Activated naive CD8-positive, alpha-beta T cell treated with anti-CD3 and anti-CD28 coated beads for 36 hours (primary cell): ENCODE measurements around the gene ANKRD9. TPM values are rescaled to one million over a fixed set of nuclear protein-coding genes. Genes with fewer than 3 reads are reported as not detected.

ENCODE experiments used
- DNase-seq: peaks from one replicate; pipeline ENCODE4 v3.0.0; 2021
- H3K27ac Mint-ChIP-seq: one replicate; pipeline ENCODE4 v1.8.0; 2022; ENCODE audit warnings: mild to moderate bottlenecking, moderate library complexity, mixed read lengths
- H3K27me3 Mint-ChIP-seq: one replicate; pipeline ENCODE4 v1.8.0; 2022; ENCODE audit warnings: mild to moderate bottlenecking, mixed read lengths
- H3K36me3 Mint-ChIP-seq: one replicate; pipeline ENCODE4 v1.8.0; 2021; ENCODE audit warnings: mild to moderate bottlenecking, mixed read lengths
- H3K4me1 Mint-ChIP-seq: one replicate; pipeline ENCODE4 v1.8.0; 2021; ENCODE audit warnings: mixed read lengths
- H3K4me3 Mint-ChIP-seq: one replicate; pipeline ENCODE4 v1.8.0; 2022; ENCODE audit warnings: mild to moderate bottlenecking, moderate library complexity, mixed read lengths
- H3K9me3 Mint-ChIP-seq: one replicate; pipeline ENCODE4 v1.8.0; 2022; ENCODE audit warnings: mixed read lengths
- total RNA-seq, 2 experiments: library from RNA; stranded (reverse); gene quantifications; one replicate each; pipeline ENCODE4 v1.2.3, GENCODE V29; 2021

The ANKRD9 gene
- total RNA-seq, 2 experiments from 2014 or later, result 10.7 to 10.9 TPM

- no peak for DNase-seq
- H3K9me3 Mint-ChIP-seq, result no peaks in the 10 kb centered on the region
- no peak overlapping the region for H3K27ac Mint-ChIP-seq
- H3K36me3 Mint-ChIP-seq, result peaks cover 5% of the 10 kb centered on the region
- H3K4me3 Mint-ChIP-seq, result peak overlapping the region; percentile 74
- H3K27me3 Mint-ChIP-seq, result no peaks in the 10 kb centered on the region
- H3K4me1 Mint-ChIP-seq, result peaks cover 14% of the 10 kb centered on the region
These were observed 1.2 kb downstream of the ANKRD9 start for GRCh38 chr14:102508410-102508773.

DNA sequence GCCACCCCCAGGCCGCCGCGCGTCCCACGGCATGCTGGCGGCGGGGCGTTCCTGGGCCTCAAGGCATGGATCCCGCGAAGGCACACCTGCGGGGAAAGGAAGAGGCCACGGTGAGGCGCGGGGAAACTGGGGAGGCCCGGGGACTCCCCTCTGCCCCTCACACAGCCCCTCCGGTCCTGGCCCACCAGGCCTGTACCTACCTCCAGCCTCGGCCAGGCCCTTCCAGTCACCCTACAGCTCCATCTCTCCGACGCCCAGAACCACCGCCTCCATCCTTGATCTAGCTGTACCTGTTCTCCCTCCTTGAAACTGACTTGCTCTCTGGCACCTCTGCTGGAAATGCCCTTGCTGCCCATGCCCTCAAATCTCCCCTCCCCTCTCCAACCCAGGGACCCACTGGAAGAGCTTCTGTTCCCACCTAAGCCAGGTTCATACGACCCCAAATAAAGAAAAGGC, 1.7 kb downstream of the ANKRD9 start:
- Mint-ChIP-seq H3K4me1 (peaks cover 14% of the 10 kb centered on the region), H3K27ac (no peak overlapping the region), H3K36me3 (peaks cover 5% of the 10 kb centered on the region), H3K9me3 (no peaks in the 10 kb centered on the region), H3K27me3 (no peaks in the 10 kb centered on the region), H3K4me3 (no peak overlapping the region)
- DNase-seq, result no peak

GRCh38 chr14:102507081-102507856, 2.3 kb downstream of the ANKRD9 start:
- no peaks in the 10 kb centered on the region for H3K9me3 Mint-ChIP-seq
- peaks cover 14% of the 10 kb centered on the region for H3K4me1 Mint-ChIP-seq
- no peak overlapping the region for H3K4me3 Mint-ChIP-seq
- H3K27ac Mint-ChIP-seq, result no peak overlapping the region
- no peaks in the 10 kb centered on the region for H3K27me3 Mint-ChIP-seq
- DNase-seq, result no peak
- peaks cover 5% of the 10 kb centered on the region for H3K36me3 Mint-ChIP-seq

DNA sequence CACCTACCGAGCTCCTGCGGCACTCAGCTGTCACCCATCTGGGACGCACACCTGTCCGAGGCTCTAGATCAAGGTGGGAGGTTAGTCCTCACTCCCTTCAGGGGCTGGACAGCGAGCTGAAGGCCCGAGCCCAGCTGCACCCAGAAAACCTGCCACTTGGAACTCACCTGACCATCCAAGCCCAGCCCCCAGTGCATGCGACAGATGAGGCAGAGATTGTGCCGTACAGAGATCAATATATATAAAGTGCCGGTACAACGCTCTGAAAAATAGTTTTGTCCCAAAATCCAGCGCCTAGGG, 3.0 kb downstream of the ANKRD9 start:
- DNase-seq, result no peak
- H3K27me3 Mint-ChIP-seq, result no peaks in the 10 kb centered on the region
- no peak overlapping the region for H3K4me3 Mint-ChIP-seq
- H3K27ac Mint-ChIP-seq, result no peak overlapping the region
- peaks cover 14% of the 10 kb centered on the region for H3K4me1 Mint-ChIP-seq
- no peaks in the 10 kb centered on the region for H3K9me3 Mint-ChIP-seq
- H3K36me3 Mint-ChIP-seq, result peaks cover 5% of the 10 kb centered on the region

GRCh38 chr14:102505775-102506625, 3.6 kb downstream of the ANKRD9 start:
- no peak overlapping the region for H3K27ac Mint-ChIP-seq
- H3K9me3 Mint-ChIP-seq, result no peaks in the 10 kb centered on the region
- no peak for DNase-seq
- H3K4me3 Mint-ChIP-seq, result no peak overlapping the region
- H3K36me3 Mint-ChIP-seq, result peaks cover 5% of the 10 kb centered on the region
- peaks cover 13% of the 10 kb centered on the region for H3K4me1 Mint-ChIP-seq
- H3K27me3 Mint-ChIP-seq, result no peaks in the 10 kb centered on the region

DNA sequence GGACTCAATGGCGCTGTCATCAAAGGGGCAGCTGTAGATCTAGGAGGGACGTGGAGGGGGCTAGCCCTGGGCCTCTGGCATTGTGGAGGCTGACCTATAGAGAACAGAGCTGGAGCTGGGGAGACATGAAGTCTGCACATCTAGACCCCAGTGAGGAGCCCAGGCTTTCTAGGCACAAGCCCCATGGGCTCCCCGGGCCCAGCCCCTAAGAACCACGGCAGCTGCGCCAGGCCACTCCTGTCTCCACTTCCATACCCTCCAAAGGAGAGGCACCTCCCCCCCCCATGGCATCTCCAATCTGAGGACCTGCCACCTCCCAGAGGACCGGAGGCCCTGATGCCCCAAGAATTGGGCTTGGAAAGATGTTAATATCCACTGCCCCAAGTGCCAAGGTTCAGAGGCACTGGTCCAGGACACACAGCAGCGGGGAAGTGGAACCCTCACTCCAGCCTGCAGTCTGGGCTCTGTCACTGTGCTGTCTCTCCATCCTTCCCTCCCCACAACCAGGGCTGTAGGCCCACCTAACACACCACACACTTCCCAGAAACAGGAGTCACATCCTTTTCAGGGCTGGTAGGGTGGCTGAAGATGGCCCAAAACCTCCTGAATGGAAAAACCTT, 4.5 kb downstream of the ANKRD9 start:
- H3K4me1 Mint-ChIP-seq, result peaks cover 10% of the 10 kb centered on the region
- DNase-seq, result no peak

DNA sequence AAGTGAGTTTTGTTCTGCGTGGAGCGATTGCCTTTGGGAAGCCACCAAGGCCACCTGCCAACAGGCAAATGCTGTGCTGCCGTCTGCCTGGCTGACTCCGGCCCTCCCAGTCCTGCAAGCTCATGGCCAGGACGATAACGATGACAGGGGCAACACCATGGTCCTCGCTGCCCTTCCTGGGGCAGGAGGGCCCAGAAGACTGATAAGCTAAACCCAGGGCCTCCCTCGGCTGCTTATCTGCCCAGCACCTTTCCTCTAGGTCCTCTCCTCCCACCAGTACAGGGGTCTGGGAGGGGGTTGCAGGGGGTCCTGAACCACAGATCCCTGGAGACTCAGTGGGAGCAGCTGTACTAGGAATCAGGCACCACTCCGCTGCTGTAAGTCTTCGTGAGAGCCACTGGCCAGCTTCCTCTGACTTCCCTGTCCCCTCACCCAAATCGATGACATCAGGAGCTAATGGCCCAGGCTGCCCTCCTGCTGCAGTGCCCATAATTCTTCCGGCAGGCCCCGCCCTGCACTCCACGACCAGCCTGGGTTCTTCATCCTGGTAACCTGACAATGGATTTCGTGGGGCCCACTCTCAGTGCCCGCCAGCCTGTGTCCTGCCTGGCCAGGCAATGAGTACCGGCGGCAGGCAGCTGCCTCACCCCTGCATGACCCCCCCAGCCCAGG, 5.1 kb downstream of the ANKRD9 start:
- Mint-ChIP-seq H3K27ac (no peak overlapping the region), H3K4me1 (peaks cover 12% of the 10 kb centered on the region), H3K4me3 (no peak overlapping the region)

More for the DNA sequence above, 4.5 kb downstream of the ANKRD9 start:
- Mint-ChIP-seq H3K36me3 (peaks cover 5% of the 10 kb centered on the region), H3K9me3 (no peaks in the 10 kb centered on the region), H3K4me3 (no peak overlapping the region), H3K27me3 (no peaks in the 10 kb centered on the region), H3K27ac (no peak overlapping the region)

DNA sequence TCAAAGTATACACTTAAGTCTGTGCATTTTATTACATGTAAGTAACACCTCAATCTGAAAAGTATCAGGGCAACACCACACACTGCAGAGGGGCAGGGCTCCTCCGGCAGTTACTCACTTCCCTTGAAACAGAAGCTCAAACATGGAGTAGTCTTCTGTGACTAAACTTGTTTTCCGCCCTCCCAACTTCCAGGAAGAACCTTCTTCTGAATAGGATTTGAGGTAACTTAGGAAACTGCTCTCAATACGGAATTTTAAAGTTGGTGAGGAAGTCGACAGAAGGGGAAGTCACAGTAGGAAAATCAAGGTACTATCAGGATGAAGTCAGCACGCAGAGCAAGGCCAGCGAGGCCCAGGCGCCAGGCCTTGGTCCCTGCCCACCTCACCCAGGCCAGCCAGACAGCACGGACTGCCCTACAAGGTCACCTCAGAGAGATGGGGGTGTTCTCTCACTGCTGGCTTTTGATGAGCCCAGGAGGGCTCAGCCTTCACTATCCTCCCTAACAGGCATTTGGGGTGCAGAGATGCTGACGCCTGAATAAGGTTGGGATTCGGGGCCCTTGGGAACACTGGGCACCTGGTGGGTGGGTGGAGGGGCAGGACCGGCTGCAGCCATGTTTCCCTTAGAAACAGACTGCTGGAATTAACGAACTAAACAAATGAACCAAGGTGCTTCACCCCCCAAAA, 5.8 kb downstream of the ANKRD9 start:
- H3K27ac Mint-ChIP-seq, result no peak overlapping the region
- peaks cover 11% of the 10 kb centered on the region for H3K4me1 Mint-ChIP-seq
- H3K27me3 Mint-ChIP-seq, result no peaks in the 10 kb centered on the region
- no peak for DNase-seq
- no peak overlapping the region for H3K4me3 Mint-ChIP-seq
- no peaks in the 10 kb centered on the region for H3K9me3 Mint-ChIP-seq
- H3K36me3 Mint-ChIP-seq, result peaks cover 7% of the 10 kb centered on the region

More for the DNA sequence above, 5.1 kb downstream of the ANKRD9 start:
- Mint-ChIP-seq H3K27me3 (no peaks in the 10 kb centered on the region), H3K9me3 (no peaks in the 10 kb centered on the region), H3K36me3 (peaks cover 5% of the 10 kb centered on the region)
- no peak for DNase-seq

- no peak overlapping the region for H3K27ac Mint-ChIP-seq
These were observed 7.0 kb downstream of the ANKRD9 start for GRCh38 chr14:102502571-102502970.

DNA sequence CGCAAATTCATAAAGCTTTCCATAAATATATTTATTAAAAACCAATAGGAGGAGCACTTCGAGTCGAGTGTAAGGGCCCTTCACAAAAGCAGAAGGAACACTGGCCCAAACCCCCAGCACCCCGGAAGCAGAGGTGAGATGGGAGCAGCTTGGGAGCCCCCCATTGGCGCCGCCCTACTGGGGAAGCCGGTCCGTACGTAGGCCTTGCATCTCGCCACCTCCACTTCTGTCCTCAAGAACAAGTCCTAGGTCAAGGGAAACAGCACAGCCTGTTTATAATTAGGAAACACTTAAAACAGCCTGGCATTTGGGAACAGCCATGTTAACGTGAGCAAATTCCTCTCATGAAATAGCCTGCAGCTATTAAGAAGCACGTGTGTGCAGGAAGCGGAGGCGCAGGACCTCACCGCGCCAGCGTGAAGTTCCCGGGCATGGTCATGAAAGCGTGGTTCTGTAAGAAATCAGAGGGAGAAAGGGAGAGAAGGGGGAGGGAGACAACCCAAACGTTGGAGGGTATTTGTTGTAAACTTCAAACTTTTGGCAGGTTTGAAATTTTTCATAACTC, 7.7 kb downstream of the ANKRD9 start:
- no peak overlapping the region for H3K4me3 Mint-ChIP-seq

More at GRCh38 chr14:102502571-102502970, 7.0 kb downstream of the ANKRD9 start:
- DNase-seq, result no peak
- H3K36me3 Mint-ChIP-seq, result peaks cover 3% of the 10 kb centered on the region
- no peak overlapping the region for H3K4me3 Mint-ChIP-seq
- H3K4me1 Mint-ChIP-seq, result peaks cover 8% of the 10 kb centered on the region
- no peaks in the 10 kb centered on the region for H3K27me3 Mint-ChIP-seq
- no peaks in the 10 kb centered on the region for H3K9me3 Mint-ChIP-seq

GRCh38 chr14:102500713-102501112, 8.9 kb downstream of the ANKRD9 start:
- Mint-ChIP-seq H3K9me3 (no peaks in the 10 kb centered on the region), H3K27ac (peak overlapping the region; percentile 58), H3K4me3 (no peak overlapping the region), H3K36me3 (peaks cover 2% of the 10 kb centered on the region), H3K27me3 (no peaks in the 10 kb centered on the region), H3K4me1 (peaks cover 8% of the 10 kb centered on the region)
- no peak for DNase-seq

More for the DNA sequence above, 7.7 kb downstream of the ANKRD9 start:
- Mint-ChIP-seq H3K9me3 (no peaks in the 10 kb centered on the region), H3K27me3 (no peaks in the 10 kb centered on the region), H3K4me1 (peaks cover 8% of the 10 kb centered on the region), H3K36me3 (peaks cover 3% of the 10 kb centered on the region), H3K27ac (no peak overlapping the region)
- DNase-seq, result no peak

DNA sequence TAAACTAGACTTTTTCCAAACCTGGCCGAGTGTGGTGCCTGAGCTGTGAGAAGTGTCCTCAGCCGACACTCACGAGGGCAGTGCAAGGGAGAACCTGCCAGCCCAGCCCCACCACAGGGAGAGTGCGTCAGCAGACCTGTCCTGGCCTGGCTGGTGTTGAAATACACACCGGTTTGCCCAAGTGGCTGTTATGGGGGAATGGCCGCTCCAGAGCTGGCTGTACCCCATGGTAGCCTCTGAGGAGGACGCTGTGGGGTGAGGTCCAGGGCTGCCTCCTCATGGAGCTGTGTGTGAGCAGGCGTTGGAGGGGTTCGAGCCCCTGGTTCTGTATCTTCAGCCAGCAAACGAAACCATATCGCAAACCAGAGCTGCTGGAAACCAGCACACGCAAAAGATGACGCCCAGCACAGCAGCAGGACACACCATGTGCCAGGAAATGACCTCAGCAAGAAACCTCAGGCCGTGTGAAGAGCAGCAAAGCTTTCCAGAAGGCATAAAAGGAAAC, 9.4 kb downstream of the ANKRD9 start:
- Mint-ChIP-seq H3K36me3 (peaks cover 2% of the 10 kb centered on the region), H3K4me1 (peaks cover 8% of the 10 kb centered on the region), H3K27ac (peak overlapping the region; percentile 58), H3K9me3 (no peaks in the 10 kb centered on the region), H3K4me3 (no peak overlapping the region), H3K27me3 (no peaks in the 10 kb centered on the region)
- no peak for DNase-seq

DNA sequence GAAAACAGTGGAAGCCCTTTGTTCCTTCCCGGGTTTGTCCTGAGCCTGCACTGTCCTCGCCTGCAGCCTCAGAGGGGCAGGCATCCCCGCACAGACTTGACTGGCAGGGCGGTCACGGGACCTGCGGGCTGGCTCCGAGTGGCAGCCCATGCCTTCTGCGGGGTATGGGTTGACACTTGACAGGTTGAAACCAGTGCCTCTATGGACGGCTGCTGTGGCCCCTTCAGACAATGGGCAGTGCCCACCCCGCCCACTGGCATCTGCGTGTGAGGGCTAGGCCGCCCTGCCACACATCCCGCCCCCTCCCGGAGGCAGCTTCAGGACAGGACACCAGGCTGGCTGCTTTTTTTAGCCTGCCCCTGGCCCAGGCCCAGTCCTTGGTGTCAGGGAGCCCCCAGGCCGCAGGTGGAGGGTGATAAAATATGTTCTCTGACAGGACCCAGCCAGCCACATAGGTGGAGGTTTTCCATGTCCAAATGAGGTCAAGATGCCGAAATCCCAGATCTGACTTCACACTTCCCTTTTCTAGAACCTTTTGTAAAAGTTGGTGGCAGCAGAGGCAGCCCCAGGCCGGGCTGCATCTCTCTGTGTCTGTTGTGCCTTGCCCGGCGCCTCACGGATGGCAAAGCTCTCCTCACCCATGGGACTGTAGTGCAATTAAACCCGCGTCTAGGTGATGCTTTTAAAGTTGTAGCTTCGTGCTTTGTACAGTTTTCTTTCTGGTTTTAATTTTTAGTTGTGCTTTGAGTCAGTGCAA, 10.0 kb downstream of the ANKRD9 start:
- no peak for DNase-seq
- Mint-ChIP-seq H3K36me3 (peaks cover 2% of the 10 kb centered on the region), H3K4me1 (peaks cover 8% of the 10 kb centered on the region), H3K27me3 (no peaks in the 10 kb centered on the region), H3K9me3 (no peaks in the 10 kb centered on the region), H3K27ac (no peak overlapping the region), H3K4me3 (no peak overlapping the region)
